Gastroesophageal sphincter (tissue), 3 donors: ENCODE measurements around the gene IL17RB.

Experiments used
- EP300 ChIP-seq: sonication (generic); formaldehyde crosslinking; IDR thresholded peaks from one replicate; pipeline ENCODE4 v1.6.1; 2017; ENCODE audit warnings: antibody characterized with exemption, mild to moderate bottlenecking
- POLR2A ChIP-seq, 2 donors: fragments of 450-650 bp; IDR thresholded peaks; one replicate each; pipeline ENCODE4 v1.6.1; 2017; ENCODE audit warnings: antibody characterized with exemption in 2 of 2, mild to moderate bottlenecking in 2 of 2, moderate library complexity in 1 of 2
- POLR2AphosphoS5 ChIP-seq: sonication (generic); formaldehyde crosslinking; IDR thresholded peaks from one replicate; pipeline ENCODE4 v1.6.1; 2017; ENCODE audit warnings: antibody characterized with exemption
- TF ChIP-seq, protein P1 (sequence below), 4 experiments: fragments of 200-600 bp in 2 of 4; fragments of 450-650 bp in 2 of 4; sonication (generic) in 1 of 4; IDR thresholded peaks; one replicate each; pipeline ENCODE4 v1.5.1; 2017 to 2019; ENCODE audit warnings: antibody characterized with exemption in 4 of 4, mild to moderate bottlenecking in 2 of 4, moderate library complexity in 2 of 4

DNA sequence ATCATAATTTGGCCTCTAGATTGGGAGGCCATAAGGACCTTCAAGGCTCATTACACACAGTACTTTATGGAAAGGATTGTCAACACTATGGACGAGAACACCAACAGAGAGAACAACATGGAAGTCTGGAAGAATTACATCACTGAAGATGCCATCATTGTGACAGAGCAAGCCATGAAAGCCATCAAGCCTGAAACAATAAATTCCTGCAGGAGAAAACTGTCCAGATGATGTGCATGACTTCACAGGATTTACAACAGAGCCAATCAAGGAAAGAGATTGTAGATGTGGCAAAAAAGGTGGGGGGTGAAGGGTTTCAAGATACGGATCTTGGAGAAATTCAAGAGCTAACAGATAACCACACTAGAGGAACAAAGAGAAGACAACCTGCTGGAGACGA, 15.9 kb downstream of the IL17RB start:
- TF ChIP-seq, protein P1, sequence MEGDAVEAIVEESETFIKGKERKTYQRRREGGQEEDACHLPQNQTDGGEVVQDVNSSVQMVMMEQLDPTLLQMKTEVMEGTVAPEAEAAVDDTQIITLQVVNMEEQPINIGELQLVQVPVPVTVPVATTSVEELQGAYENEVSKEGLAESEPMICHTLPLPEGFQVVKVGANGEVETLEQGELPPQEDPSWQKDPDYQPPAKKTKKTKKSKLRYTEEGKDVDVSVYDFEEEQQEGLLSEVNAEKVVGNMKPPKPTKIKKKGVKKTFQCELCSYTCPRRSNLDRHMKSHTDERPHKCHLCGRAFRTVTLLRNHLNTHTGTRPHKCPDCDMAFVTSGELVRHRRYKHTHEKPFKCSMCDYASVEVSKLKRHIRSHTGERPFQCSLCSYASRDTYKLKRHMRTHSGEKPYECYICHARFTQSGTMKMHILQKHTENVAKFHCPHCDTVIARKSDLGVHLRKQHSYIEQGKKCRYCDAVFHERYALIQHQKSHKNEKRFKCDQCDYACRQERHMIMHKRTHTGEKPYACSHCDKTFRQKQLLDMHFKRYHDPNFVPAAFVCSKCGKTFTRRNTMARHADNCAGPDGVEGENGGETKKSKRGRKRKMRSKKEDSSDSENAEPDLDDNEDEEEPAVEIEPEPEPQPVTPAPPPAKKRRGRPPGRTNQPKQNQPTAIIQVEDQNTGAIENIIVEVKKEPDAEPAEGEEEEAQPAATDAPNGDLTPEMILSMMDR (IDR thresholded peaks at IDR 0.05), result no peak
- TF ChIP-seq POLR2A (IDR thresholded peaks at IDR 0.05) (no peak), POLR2AphosphoS5 (no peak), EP300 (no peak)
